GM12891 (cell line): ENCODE results near the gene ATG5.

Experiments
- PAX5 ChIP-seq: IDR thresholded peaks from 2 replicates; pipeline ENCODE4 v1.6.1; 2011; ENCODE audit warnings: low read length, moderate library complexity, mild to moderate bottlenecking; ENCODE audit not compliant: insufficient read depth, severe bottlenecking
- POLR2AphosphoS5 ChIP-seq: IDR thresholded peaks from 2 replicates; pipeline ENCODE4 v1.6.1; 2011; ENCODE audit warnings: low read depth, low read length, control low read depth
- TAF1 ChIP-seq: IDR thresholded peaks from 2 replicates; pipeline ENCODE4 v1.6.1; 2011; ENCODE audit warnings: low read depth, low read length, control low read depth

DNA sequence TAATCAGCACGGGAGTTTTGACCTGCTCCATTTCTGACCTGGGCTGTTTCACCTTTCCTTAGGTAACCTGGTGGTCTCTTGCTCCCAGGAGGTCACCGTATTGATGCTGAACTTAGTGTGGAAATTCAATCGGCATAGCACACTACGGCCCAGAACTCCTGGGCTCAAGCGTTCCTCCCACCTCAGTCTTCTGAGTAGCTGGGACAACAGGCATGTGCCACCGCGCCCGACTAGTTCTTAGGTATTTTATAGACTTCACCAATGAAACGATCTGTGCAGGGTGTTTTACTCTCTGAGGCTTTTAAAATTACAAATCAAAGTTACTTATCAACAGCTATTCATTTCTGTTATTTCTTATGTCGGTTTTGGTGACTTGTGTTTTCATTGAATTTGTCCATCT lies 42.1 kb downstream of the ATG5 start:
- TF ChIP-seq POLR2AphosphoS5 (no peak), PAX5 (no peak), TAF1 (no peak)
